ENCODE results near the gene SLC52A1. TPM values are rescaled to one million over a fixed set of nuclear protein-coding genes. Genes with fewer than 3 reads are reported as not detected.

SLC52A1 gene
- total RNA-seq, 2 donors from 2014 or later = not detected

DNA sequence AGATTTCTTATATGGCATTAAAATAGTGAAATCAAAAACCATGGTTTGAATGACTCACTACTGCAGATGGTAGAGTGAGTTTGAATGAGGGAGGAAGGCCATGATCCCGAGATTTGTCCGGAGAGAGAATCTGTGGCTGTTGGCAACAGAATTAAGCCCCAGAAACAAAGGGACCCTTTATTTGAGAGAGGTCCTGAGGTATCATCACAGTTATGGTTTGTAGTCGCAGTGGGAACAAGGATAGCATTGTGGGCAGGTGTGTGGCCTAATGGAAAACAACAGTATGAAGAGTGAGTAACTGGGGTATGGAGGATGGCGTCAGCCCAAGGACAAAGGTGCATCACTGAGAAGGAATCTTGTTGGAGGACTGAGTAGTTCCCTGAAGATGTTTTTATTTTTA is 34.5 kb upstream of the SLC52A1 start:
- no peak overlapping the region for H3K27ac ChIP-seq
- H3K9me3 ChIP-seq = no peaks in the 10 kb centered on the region
- TF ChIP-seq CTCF (IDR thresholded peaks at IDR 0.05) = no peak
- H3K4me3 ChIP-seq = no peak overlapping the region
- no peaks in the 10 kb centered on the region for H3K36me3 ChIP-seq
- no peaks in the 10 kb centered on the region for H3K27me3 ChIP-seq
- no peaks in the 10 kb centered on the region for H3K4me1 ChIP-seq
- DNase-seq (ENCODE audit: low spot score) = no peak

DNA sequence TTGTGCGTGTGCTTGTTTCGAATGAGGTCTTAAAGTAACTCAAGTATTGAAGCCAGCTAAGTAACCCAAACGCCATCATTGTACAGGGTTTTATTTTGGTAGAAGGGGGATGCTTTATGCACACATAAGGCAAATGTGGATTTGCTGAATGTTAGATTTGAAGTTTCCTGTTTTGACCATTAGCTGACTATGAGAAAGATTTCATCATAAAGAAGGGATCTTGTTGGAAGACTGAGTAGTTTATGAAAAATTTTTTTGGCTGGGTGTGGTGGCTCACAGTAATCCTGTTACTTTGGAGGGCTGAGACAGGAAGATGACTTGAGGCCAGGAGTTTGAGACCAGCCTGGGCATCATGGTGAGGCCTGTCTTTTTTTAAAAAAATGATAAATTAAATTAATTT is 33.0 kb upstream of the SLC52A1 start:
- Histone ChIP-seq H3K4me3 (no peak overlapping the region), H3K36me3 (no peaks in the 10 kb centered on the region), H3K27ac (no peak overlapping the region), H3K4me1 (no peaks in the 10 kb centered on the region), H3K27me3 (no peaks in the 10 kb centered on the region), H3K9me3 (no peaks in the 10 kb centered on the region)
- no peak for TF ChIP-seq CTCF (IDR thresholded peaks at IDR 0.05)
- no peak for DNase-seq (ENCODE audit: low spot score)

DNA sequence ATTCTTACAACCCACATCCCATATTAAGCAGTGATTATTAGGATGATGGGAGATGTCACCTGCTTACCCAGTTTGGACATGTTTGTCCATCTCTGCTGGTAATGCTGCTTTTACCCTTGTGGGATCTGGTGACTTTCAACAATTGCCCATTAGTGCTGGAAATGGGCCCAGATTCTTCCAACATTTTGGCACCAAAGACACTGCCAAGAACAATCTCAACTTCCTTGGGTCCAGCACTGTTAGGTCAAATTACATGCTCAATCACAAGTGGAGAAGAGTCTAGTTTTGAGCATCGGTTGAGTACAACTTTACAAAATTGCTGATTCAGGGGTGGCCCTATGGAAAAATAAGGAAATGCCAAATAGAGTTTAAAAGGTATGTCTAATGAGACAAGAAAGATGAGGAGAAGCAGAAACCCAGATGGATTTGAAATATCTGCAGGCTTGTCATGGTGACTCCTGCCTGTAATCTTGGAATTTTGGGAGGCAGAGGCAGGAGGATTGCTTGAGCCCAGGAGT is 30.1 kb upstream of the SLC52A1 start:
- no peak for TF ChIP-seq CTCF (IDR thresholded peaks at IDR 0.05)
- H3K27ac ChIP-seq = no peak overlapping the region
- no peak for DNase-seq (ENCODE audit: low spot score)
- no peaks in the 10 kb centered on the region for H3K27me3 ChIP-seq
- H3K9me3 ChIP-seq = no peaks in the 10 kb centered on the region
- H3K4me1 ChIP-seq = no peaks in the 10 kb centered on the region
- no peaks in the 10 kb centered on the region for H3K36me3 ChIP-seq
- no peak overlapping the region for H3K4me3 ChIP-seq

- H3K36me3 ChIP-seq = no peaks in the 10 kb centered on the region
- TF ChIP-seq CTCF (IDR thresholded peaks at IDR 0.05) = no peak
- no peak overlapping the region for H3K4me3 ChIP-seq
- H3K27me3 ChIP-seq = no peaks in the 10 kb centered on the region
- no peaks in the 10 kb centered on the region for H3K9me3 ChIP-seq
- DNase-seq (ENCODE audit: low spot score) = no peak
- no peaks in the 10 kb centered on the region for H3K4me1 ChIP-seq
- no peak overlapping the region for H3K27ac ChIP-seq
These were observed 20.3 kb upstream of the SLC52A1 start for GRCh38 chr17:5055543-5055942.

DNA sequence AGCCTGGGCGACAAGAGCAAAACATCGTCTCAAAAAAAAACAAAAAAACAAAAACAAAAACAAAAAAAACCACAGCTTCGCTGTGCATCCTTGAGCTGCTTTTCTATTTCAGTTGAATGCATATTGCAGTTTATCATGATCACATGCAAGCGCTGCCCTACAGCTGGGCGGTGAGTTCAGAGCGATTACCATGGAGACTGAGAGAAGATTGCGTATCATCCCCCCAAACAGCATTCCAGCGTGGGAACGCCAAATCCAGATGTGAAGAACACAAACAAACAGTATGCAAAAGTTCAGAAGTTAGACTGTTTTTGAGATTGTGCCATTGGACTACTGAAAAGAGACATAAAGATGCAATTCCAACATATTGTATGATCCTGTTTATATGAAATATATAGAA is 15.1 kb upstream of the SLC52A1 start:
- Histone ChIP-seq H3K4me3 (no peak overlapping the region), H3K27me3 (no peaks in the 10 kb centered on the region), H3K9me3 (no peaks in the 10 kb centered on the region), H3K4me1 (peaks cover 0 to 4% of the 10 kb centered on the region in 2 donors), H3K36me3 (no peaks in the 10 kb centered on the region), H3K27ac (no peak overlapping the region)
- no peak for TF ChIP-seq CTCF (IDR thresholded peaks at IDR 0.05)
- no peak for DNase-seq (ENCODE audit: low spot score)

DNA sequence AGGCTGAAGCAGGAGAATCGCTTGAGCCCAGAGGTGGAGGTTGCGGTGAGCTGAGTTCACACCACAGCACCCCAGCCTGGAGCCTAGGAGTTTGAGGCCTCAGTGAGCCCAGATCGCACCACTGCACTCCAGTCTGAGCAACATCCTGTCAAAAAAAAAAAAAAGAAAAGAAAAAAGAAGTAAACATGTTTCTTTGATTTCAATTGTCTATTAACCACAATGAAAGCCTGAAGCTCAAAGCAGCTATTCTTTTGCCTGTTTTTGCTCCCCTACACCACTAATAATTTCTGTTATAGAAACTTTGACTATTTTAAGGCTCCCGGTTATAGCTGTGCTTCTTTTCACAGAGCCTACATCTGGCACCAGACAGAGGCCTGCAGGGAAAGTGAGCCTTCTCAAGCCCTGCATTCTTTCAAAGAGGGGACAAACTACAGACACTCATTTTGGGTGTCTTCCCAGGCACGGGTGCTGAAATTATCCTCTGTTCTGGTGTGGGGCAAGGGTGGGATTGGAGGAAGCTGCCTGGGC is 14.2 kb upstream of the SLC52A1 start:
- Histone ChIP-seq H3K9me3 (no peaks in the 10 kb centered on the region), H3K4me3 (no peak overlapping the region), H3K27me3 (no peaks in the 10 kb centered on the region), H3K4me1 (peaks cover 0 to 4% of the 10 kb centered on the region in 2 donors), H3K36me3 (no peaks in the 10 kb centered on the region), H3K27ac (peak overlapping the region; percentile 9 to 57)
- TF ChIP-seq CTCF (IDR thresholded peaks at IDR 0.05) = no peak
- no peak for DNase-seq (ENCODE audit: low spot score)
